ENCODE measurements around the gene AP3D1. TPM values are rescaled to one million over a fixed set of nuclear protein-coding genes. Genes with fewer than 3 reads are reported as not detected.

Gene AP3D1
- total RNA-seq, 2 experiments from 2014 or later: 80.0 to 99.8 TPM

DNA sequence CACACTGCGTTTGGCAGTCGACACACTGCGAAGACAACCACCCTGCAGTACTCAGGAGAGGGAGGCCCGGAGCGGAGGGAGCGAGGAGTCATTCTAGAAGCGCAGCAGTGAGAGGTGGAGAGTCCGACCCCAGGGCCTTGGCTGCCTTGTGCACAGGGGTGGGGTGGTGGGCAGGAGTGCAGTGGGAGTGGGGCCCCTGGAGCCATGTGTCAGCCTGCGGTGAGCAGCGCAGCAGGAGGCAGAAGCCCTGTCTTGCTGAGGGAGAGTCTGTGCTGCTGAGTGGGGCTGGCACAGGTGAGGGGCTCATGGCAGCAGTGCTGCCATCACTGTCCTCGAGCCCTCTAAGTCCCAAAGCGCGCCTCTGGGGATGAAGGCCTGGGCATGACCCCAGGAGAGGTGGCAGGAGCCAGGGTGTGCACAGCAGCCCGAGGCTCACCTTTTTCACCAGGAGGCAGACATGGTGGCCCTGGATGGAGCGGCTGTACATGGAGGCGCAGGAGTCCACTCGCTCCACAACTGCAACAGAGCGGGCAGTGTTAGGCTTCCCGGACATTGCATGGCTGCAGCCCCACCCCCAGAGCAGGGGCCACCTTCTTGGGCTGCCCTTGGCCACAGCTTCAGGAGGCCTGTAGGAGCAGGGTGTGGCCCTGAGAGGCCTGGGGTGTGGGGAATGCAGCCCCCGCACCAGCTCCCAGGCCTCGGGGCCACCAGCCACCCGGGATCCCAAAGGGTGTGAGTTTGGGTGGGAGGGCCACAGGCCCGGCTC is 42.9 kb downstream of the AP3D1 start:
- DNase-seq (ENCODE audit: low spot score): no peak
- Histone ChIP-seq H3K79me2 (ENCODE audit: insufficient read depth, low read depth, low read length) (peaks cover 9% of the 10 kb centered on the region; the same call in 1 of the 2 replicates), H3K9me2 (ENCODE audit: insufficient read depth, low read length) (no peaks in the 10 kb centered on the region), H3K9me3 (ENCODE audit: low read length) (no peaks in the 10 kb centered on the region), H3K27ac (ENCODE audit: low read depth, low read length, poor library complexity, severe bottlenecking) (no peak overlapping the region), H2AFZ (ENCODE audit: low read length) (no peak overlapping the region), H3K4me1 (ENCODE audit: insufficient read depth, low read length, poor library complexity, severe bottlenecking) (no peaks in the 10 kb centered on the region), H3K4me2 (ENCODE audit: low read length) (no peak overlapping the region), H3K36me3 (ENCODE audit: insufficient read depth, low read length) (peaks cover 94% of the 10 kb centered on the region), H4K20me1 (ENCODE audit: insufficient read depth, low read length) (no peaks in the 10 kb centered on the region), H3K4me3 (ENCODE audit: low read depth, low read length, poor library complexity, severe bottlenecking) (no peak overlapping the region)
- ChIA-PET CTCF (ENCODE audit: unreplicated experiment) (no interaction called here), POLR2A (no interaction called here)
- TF ChIP-seq EZH2phosphoT487 (IDR thresholded peaks at IDR 0.05; ENCODE audit: borderline replicate concordance, low read depth, low read length): no peak
- TF ChIP-seq, protein P1, sequence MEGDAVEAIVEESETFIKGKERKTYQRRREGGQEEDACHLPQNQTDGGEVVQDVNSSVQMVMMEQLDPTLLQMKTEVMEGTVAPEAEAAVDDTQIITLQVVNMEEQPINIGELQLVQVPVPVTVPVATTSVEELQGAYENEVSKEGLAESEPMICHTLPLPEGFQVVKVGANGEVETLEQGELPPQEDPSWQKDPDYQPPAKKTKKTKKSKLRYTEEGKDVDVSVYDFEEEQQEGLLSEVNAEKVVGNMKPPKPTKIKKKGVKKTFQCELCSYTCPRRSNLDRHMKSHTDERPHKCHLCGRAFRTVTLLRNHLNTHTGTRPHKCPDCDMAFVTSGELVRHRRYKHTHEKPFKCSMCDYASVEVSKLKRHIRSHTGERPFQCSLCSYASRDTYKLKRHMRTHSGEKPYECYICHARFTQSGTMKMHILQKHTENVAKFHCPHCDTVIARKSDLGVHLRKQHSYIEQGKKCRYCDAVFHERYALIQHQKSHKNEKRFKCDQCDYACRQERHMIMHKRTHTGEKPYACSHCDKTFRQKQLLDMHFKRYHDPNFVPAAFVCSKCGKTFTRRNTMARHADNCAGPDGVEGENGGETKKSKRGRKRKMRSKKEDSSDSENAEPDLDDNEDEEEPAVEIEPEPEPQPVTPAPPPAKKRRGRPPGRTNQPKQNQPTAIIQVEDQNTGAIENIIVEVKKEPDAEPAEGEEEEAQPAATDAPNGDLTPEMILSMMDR (conservative IDR thresholded peaks at IDR 0.05; ENCODE audit: low read length): no peak
- intact Hi-C loops (cut with micrococcal nuclease; ENCODE audit: unreplicated experiment): no loop called here
- no TSS peak for BruUV-seq (replicated peaks)

DNA sequence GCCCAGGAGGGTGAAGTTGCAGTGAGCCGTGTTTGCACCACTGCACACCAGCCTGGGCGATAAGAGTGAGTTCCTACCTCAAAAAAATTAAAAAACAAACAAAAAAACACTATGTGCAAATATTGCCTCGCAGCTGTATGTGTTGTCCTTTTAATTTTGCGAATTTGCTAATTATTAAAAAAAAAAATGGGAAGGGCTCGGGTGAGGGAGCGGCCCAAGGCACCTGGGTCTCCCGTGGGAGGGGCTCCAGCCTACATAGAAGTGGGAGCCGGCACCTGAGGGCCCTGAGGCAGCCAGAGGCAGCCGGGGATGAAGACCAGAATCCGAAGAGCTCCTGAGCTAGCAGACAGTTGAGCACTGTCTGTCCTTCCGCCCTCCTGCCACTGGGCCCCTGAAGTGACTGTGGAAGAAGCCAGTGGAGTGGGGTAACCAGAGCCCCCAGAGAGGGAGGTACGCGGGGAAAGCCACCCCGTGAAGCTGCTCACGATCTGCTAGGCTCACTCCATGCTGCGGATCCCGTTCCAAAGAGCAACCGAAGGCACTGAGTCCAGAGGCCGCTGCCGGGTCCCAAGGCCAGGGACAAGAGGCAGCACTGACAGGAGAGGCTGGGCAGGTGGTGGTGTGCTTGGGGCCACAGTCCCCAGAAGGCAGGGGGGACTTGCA is 48.2 kb downstream of the AP3D1 start:
- Histone ChIP-seq H3K4me3 (ENCODE audit: low read depth, low read length, poor library complexity, severe bottlenecking) (no peak overlapping the region), H3K36me3 (ENCODE audit: insufficient read depth, low read length) (peaks cover 74% of the 10 kb centered on the region), H3K9me2 (ENCODE audit: insufficient read depth, low read length) (no peaks in the 10 kb centered on the region), H3K4me1 (ENCODE audit: insufficient read depth, low read length, poor library complexity, severe bottlenecking) (no peaks in the 10 kb centered on the region), H3K4me2 (ENCODE audit: low read length) (no peak overlapping the region), H3K27ac (ENCODE audit: low read depth, low read length, poor library complexity, severe bottlenecking) (no peak overlapping the region), H4K20me1 (ENCODE audit: insufficient read depth, low read length) (no peaks in the 10 kb centered on the region), H3K79me2 (ENCODE audit: insufficient read depth, low read depth, low read length) (peaks cover 9% of the 10 kb centered on the region; the same call in 1 of the 2 replicates), H2AFZ (ENCODE audit: low read length) (no peak overlapping the region), H3K9me3 (ENCODE audit: low read length) (no peaks in the 10 kb centered on the region)
- TF ChIP-seq, protein P1 (conservative IDR thresholded peaks at IDR 0.05; ENCODE audit: low read length): no peak
- TF ChIP-seq EZH2phosphoT487 (IDR thresholded peaks at IDR 0.05; ENCODE audit: borderline replicate concordance, low read depth, low read length): no peak
- intact Hi-C loops (cut with micrococcal nuclease; ENCODE audit: unreplicated experiment): no loop called here
- POLR2A ChIA-PET: no interaction called here
- no peak for DNase-seq (ENCODE audit: low spot score)
- CTCF ChIA-PET (ENCODE audit: unreplicated experiment): no interaction called here
- no TSS peak for BruUV-seq (replicated peaks)

All from OCI-LY7 (cell line).